Panc1 (cell line): ENCODE data around the gene SHB. TPM values are rescaled to one million over a fixed set of nuclear protein-coding genes. Genes with fewer than 3 reads are reported as not detected.

Experiments
- ATAC-seq: fragments of 200-7000 bp; cut with Tn5 transposase; 2 replicates; pipeline ENCODE4 v1.9.1; 2020; ENCODE audit warnings: mild to moderate bottlenecking, moderate library complexity
- BruUV-seq: library from RNA; stranded (reverse); fragments of 400-500 nt; replicated peaks from 2 replicates; lab custom pipeline; 2021; lab: Mats Ljungman, UMichigan
- CTCF ChIA-PET: fragments of 300-600 bp; sonication (Branson Sonifier 250); formaldehyde crosslinking; loops from one replicate; lab custom pipeline; 2022; ENCODE audit warnings: antibody characterized with exemption; lab: Charles Lee
- POLR2A ChIA-PET: fragments of 300-600 bp; sonication (Branson Sonifier 250); formaldehyde crosslinking; loops from one replicate; lab custom pipeline; 2022; ENCODE audit warnings: antibody characterized with exemption; lab: Charles Lee
- DNase-seq: peaks from one replicate; pipeline ENCODE4 v3.0.0-alpha.2; 2010; ENCODE audit warnings: low read depth, low spot score
- H3K27ac ChIP-seq: 2 replicates; pipeline ENCODE4 v1.5.1; 2011; ENCODE audit warnings: mild to moderate bottlenecking, low read length, inconsistent platforms
- H3K27me3 ChIP-seq: fragments of 200-500 bp; sonication (Bioruptor generic); 2 replicates; pipeline ENCODE4 v1.6.0; 2014; ENCODE audit warnings: low read length, inconsistent platforms; ENCODE audit not compliant: control insufficient read depth, insufficient read depth
- H3K36me3 ChIP-seq: fragments of 200-500 bp; sonication (Bioruptor generic); 2 replicates; pipeline ENCODE4 v1.5.1; 2014; ENCODE audit warnings: inconsistent platforms, mild to moderate bottlenecking, low read length, moderate library complexity; ENCODE audit not compliant: control insufficient read depth, insufficient read depth
- H3K4me1 ChIP-seq: 2 replicates; pipeline ENCODE4 v1.5.1; 2011; ENCODE audit warnings: inconsistent platforms, mild to moderate bottlenecking, low read length, moderate library complexity; ENCODE audit not compliant: control insufficient read depth, insufficient read depth
- H3K4me3 ChIP-seq, 2 experiments: 2 replicates each; pipeline ENCODE4 v1.5.1; 2011 to 2012; ENCODE audit warnings: low read depth in 2 of 2, low read length in 2 of 2, mild to moderate bottlenecking in 2 of 2, inconsistent platforms in 1 of 2, moderate library complexity in 1 of 2
- H3K9me3 ChIP-seq: fragments of 200-500 bp; sonication (Bioruptor generic); 2 replicates; pipeline ENCODE4 v1.5.1; 2014; ENCODE audit warnings: low read depth, mild to moderate bottlenecking, inconsistent platforms, low read length, moderate library complexity; ENCODE audit not compliant: control insufficient read depth, insufficient read depth
- CTCF ChIP-seq: fragments of 450-650 bp; IDR thresholded peaks from 2 replicates; pipeline ENCODE4 v1.5.1; 2017; ENCODE audit warnings: mild to moderate bottlenecking
- POLR2AphosphoS5 ChIP-seq: IDR thresholded peaks from 2 replicates; pipeline ENCODE4 v1.6.1; 2012; ENCODE audit warnings: mild to moderate bottlenecking, low read depth, low read length, moderate library complexity
- REST ChIP-seq, 2 experiments: IDR thresholded peaks; 2 replicates each; pipeline ENCODE4 v1.6.1; 2011 to 2012; ENCODE audit warnings: low read depth in 2 of 2, control low read depth in 1 of 2, low read length in 1 of 2, mild to moderate bottlenecking in 1 of 2, moderate library complexity in 1 of 2; ENCODE audit not compliant: insufficient read depth in 1 of 2
- SIN3A ChIP-seq: IDR thresholded peaks from 2 replicates; pipeline ENCODE4 v1.6.1; 2012; ENCODE audit warnings: low read depth, mild to moderate bottlenecking, low read length, moderate library complexity, borderline replicate concordance; ENCODE audit not compliant: insufficient read depth
- TCF7L2 ChIP-seq: IDR thresholded peaks from 2 replicates; pipeline ENCODE4 v1.6.1; 2011; ENCODE audit warnings: mild to moderate bottlenecking, low read depth, low read length, inconsistent platforms
- in situ Hi-C: cut with HindIII; loops from 2 replicates; pipeline ENCODE4 v1.10.0; 2016; ENCODE audit warnings: low sequenced_read_pairs, low pct_unique_long_range_greater_than_20kb
- intact Hi-C: fragments of 100-400 bp; cut with micrococcal nuclease; formaldehyde crosslinking; loops from one replicate; pipeline ENCODE4 v1.10.0; 2022; ENCODE audit not compliant: unreplicated experiment
- total RNA-seq: library from RNA; stranded (reverse); gene quantifications from one replicate; pipeline ENCODE4 v1.2.1, GENCODE V29; 2021; ENCODE audit not compliant: unreplicated experiment

The SHB gene
- total RNA-seq, 1 experiment from 2014 or later, result 59.9 TPM

GRCh38 chr9:37989701-37990100 is 79.3 kb downstream of the SHB start:
- no peak overlapping the region for H3K4me3 ChIP-seq
- no TSS peak for BruUV-seq
- DNase-seq (no peak), ATAC-seq (no peak)
- H3K9me3 ChIP-seq, result no peaks in the 10 kb centered on the region
- TF ChIP-seq REST (IDR thresholded peaks at IDR 0.05; ENCODE audit: insufficient read depth in 1 of 2, low read depth in 2 of 2, low read length in 1 of 2) (no peak), TCF7L2 (no peak), CTCF (no peak), POLR2AphosphoS5 (no peak), SIN3A (no peak)
- intact Hi-C loops, result loop anchor here (10.0 kb wide), 1 partner anchor 225 kb away; no protein-coding TSS in a partner anchor
- no peaks in the 10 kb centered on the region; the same call in 1 of the 2 replicates for H3K36me3 ChIP-seq
- no peaks in the 10 kb centered on the region for H3K27me3 ChIP-seq
- ChIA-PET CTCF (no interaction called here), POLR2A (no interaction called here)
- in situ Hi-C loops, result no loop called here
- H3K27ac ChIP-seq, result no peak overlapping the region
- H3K4me1 ChIP-seq, result peaks cover 24% of the 10 kb centered on the region

GRCh38 chr9:37988602-37989001 is 80.4 kb downstream of the SHB start:
- ChIA-PET POLR2A (interaction anchor here (0.6 kb wide), 1 partner anchor 72 kb away, joined by 3 read pairs; no protein-coding TSS in a partner anchor), CTCF (no interaction called here)
- Histone ChIP-seq H3K9me3 (no peaks in the 10 kb centered on the region), H3K4me1 (peaks cover 23% of the 10 kb centered on the region), H3K36me3 (no peaks in the 10 kb centered on the region; the same call in 1 of the 2 replicates), H3K4me3 (no peak overlapping the region), H3K27me3 (no peaks in the 10 kb centered on the region), H3K27ac (no peak overlapping the region)
- TSS peak; percentile 18 for BruUV-seq
- ATAC-seq (no peak), DNase-seq (no peak)
- TF ChIP-seq TCF7L2 (no peak), POLR2AphosphoS5 (no peak), REST (IDR thresholded peaks at IDR 0.05; ENCODE audit: insufficient read depth in 1 of 2, low read depth in 2 of 2, low read length in 1 of 2) (no peak)
- in situ Hi-C loops, result no loop called here
- intact Hi-C loops, result no loop called here
